ENCODE results near the gene CELA3B.
"Not testable (repeated sequence)": the region's sequence is repeated elsewhere in the genome, so short reads cannot be mapped to it uniquely, and the experiment has no call there.

The CELA3B gene

DNA sequence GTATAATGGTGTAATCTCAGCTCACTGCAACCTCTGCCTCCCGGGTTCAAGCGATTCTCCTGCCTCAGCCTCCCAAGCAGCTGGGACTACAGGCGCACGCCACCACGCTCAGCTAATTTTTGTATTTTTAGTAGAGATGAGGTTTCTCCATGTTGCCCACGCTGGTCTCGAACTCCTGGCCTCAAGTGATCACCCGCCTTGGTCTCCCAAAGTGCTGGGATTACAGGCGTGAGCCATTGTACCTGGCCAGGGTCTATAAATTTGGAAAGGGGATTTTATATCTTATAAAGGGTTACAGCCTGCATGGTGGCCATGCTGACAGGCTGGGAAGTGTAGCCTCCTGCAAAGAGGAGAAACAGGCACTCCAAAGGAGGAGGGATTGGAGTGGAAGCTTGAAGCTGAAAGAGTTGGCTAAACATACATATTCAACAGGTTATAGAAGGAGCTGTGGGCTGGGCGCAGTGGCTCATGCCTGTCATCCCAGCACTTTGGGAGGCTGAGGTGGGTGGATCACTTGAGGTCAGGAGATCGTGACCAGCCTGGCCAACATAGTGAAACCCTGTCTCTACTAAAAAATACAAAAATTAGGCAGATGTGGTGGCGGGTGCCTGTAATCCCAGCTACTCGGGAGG lies 37.9 kb downstream of the CELA3B start:
- DNase-seq: not testable (repeated sequence)

DNA sequence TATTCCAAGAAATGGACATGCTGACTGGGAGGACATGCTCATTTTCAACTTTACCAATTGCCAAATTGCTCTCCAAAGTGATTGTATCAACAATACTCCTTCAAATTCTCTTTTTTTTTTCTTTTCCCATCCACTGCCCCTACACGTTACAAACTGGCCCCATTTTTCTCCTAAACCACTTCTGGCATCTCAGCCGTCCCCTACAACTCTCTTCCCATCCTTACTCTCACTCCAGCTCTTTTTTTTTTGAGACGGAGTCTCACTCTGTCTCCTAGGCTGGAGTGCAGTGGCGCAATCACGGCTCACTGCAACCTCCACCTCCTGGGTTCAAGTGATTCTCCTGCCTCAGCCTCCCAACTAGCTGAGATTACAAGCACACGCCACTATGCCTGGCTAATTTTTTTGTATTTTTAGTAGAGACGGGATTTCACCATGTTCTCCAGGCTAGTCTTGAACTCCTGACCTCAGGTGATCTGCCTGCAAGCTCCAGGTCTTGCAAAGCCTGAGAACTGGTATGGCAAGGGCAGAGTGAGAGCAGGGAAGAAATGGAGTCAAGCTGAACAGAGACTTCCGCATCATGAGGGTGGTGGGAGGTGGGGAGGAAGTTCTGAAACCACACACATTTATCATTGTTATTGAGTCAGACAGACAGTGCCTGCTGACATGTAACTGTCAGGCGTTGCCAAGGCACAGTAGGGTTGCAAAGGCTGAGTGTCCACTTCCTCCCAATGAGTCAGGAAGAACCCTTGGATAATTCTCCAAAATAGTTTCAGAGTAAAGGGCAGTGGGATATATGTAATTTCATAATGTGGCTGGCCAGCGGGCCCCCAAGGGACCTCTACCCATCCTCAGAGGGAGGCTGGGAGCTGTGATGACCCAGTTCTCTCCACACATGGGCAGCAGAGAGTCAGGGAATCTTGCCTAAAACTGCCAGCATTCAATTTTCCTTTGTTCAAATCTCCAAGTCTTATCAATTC lies 42.0 kb downstream of the CELA3B start:
- peak; percentile 65 for DNase-seq

DNA sequence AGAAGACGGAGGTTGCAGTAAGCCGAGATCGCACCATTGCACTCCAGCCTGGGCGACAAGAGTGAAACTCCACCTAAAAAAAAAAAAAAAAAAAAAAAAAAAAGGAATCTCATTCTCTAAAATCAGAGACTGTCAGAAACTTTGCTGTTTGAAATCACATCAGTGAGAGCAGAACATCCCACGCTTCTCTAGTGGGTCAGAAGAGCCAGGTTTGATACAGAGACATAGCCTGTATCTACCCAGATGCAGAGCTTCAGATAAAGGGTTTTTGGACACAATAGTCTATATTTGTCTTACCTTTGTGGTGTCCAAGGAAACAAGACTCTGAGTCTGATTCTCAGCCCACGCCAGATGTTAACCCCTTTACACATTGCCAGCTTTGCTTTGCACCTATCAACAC lies 44.2 kb downstream of the CELA3B start:
- DNase-seq: no peak

DNA sequence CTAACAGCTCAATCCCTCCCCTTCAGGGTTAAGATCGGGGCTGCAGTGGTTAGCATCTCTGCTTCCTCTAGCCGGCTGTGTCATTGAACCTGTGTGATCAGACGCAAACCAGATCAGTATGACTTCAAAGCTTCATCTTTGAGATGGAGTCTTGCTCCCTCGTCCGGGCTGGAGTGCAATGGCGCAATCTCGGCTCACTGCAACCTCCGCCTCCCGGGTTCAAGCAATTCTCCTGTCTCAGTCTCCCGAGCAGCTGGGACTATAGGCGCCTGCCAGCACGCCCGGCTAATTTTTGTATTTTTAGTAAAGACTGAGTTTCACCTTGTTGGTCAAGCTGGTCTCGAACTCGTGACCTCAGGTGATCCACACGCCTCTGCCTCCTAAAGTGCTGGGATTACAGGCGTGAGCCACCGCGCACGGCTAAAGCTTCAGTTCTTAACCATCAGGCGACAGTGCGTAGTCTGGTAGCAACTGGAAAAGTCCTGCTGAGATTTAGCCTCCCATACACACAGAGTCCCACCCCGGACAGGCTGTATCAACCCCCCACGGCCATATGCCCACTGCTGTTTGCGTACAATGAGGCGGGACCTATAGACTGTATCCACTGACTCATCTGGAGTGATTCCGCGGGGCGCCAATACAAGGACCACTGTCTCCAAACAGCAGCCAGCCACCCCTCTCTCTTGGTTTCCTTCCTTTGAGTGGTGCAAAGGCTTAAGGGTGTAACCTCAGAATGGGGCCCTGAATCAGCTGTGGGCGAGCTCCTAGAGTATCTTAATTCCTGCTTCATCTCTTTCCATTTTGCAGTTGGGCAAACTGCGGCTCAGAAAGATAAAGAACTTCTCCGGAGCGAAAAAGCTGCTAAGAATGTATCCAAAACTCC lies 47.9 kb downstream of the CELA3B start:
- peak; percentile 81 for DNase-seq

DNA sequence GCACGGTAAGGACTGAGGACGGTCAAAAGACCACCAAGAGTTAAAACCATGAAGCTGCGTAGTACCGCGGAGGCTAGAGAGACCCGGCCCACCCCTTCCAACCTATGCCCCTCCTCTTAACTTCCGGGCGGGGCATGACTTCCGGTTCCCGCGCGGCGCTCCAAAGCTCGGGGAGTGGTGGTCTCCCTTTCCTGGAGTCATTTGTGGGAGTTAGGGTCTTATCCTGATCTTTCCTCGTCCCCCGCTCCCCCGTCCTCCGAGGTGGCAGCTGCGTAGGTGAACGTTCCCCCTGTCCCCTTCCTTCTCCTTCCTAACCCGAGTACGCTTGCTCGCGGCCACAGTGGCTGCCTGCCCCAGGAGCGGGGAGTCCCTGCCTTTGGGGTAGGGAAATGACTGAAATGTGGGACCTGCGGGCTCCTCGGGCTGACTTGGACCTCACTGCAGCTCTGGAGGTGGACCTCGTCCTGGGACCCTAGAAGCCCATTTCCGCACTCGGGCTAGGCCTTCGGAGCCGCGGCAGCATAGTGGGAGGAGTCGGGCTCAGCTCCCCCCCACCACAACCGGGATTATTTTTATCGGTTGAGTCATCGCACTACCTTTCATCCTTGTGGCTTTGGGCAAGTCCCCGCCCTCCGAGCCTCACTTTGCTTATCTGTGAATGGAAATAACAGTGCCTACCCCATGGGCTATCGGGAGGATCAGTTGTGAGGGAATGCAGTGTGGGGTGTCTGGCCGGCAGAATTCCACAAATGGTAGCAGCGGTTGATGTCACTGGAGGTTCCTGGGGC lies 48.7 kb downstream of the CELA3B start:
- peak; percentile 90 for DNase-seq

DNA sequence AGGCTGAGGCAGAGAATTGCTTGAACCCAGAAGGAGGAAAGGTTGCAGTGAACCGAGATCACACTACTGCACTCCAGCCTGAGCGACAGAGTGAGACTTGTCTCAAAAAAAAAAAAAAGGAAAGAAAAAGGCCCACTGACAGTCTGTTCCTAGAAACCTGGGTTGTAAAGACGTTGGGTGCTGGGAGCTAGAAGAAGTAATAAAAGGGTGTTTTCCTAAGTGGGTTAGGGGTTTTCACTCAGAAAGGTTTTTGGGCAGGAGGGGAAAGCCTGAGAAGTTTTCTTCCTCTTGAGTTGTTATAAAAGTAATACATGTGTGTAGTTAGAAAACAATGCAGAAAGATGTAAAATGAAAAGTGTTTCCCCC lies 50.1 kb downstream of the CELA3B start:
- no peak for DNase-seq

DNA sequence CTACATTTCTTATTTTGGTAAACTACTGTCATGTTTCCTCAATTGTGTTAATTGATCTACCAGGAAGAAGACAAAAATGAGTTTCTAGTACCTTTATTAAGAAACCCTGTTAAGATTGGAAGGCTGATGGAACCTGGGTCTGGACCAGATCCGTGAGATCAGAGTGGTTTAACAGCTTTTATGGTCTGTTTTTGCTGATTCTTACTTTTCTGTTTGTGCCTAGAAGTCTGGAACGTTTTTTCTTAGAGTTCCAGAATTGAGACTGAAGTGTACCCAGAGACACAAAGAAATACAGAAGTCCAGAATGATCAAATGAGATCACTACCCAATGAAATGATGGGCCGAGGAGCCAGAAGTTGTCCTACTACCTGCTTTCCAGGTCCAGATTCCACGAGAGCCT lies 53.2 kb downstream of the CELA3B start:
- no peak for DNase-seq

DNA sequence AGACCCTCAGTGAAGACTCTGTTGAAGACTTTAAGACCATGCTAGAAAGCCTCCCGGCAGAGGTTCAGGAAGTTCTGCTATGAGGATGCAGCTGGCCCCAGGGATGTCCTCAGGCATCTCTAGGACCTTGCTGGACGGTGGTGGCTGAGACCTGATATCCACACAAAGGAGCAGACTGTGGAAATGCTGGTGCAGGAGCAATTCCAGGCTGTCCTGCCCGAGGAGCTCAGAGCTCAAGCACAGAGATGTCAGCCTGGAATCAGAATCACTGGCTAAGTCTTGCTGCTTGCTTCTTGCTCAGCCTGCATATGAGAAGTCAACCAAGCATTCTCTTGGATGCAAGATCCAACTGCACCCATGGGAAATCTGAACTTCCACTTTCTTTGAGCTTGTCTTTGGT lies 53.7 kb downstream of the CELA3B start:
- DNase-seq: no peak

DNA sequence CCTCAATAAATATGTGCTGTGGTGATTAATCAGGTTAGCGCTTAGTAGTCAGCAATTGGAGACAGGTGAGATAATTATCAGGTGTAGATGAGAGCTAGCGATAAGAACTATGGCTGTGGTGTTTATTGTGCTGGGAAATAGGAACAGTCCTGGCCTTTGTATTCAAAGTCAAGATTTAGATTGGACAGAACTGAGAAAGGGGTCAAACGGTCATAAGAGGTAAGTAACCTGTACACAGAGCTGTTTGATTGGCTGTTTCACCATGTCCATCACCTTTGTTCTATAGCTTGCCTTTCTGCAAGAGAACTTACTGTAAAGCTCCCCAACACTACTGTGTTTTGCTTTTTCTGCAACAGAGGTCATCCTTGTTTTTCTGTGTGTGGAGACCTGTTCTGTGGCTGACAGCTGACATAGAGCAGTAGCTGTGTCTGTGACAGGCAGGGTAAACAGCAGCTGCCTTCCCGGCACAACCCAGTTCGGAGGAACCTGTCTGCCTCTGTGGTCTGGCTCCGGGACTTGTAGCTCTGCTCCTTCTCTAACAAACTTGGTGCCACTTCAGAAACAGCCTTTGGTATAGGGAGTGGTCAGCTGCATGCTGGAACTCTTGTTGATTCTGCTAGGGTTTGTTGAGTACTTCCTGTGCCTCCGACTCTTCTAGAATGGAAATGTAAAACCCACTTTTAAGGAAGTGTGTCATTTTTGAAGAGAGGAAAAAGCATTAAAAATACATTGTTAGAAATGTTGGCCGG lies 54.6 kb downstream of the CELA3B start:
- peak; percentile 42 for DNase-seq

DNA sequence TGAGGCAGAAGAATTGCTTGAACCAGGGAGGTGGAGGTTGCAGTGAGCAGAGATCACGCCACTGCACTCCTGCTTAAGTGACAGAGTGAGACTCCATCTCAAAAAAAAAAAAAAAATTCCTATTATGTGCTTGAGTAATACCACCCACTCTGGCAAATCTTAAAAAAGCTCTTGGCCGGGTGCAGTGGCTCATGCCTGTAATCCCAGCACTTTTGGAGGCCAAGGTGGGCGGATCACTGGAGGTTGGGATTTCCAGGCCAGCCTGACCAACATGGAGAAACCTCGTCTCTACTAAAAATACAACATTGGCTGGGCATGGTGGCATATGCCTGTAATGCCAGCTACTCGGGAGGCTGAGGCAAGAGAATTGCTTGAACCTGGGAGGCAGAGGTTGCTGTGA lies 58.0 kb downstream of the CELA3B start:
- not testable (repeated sequence) for DNase-seq

DNA sequence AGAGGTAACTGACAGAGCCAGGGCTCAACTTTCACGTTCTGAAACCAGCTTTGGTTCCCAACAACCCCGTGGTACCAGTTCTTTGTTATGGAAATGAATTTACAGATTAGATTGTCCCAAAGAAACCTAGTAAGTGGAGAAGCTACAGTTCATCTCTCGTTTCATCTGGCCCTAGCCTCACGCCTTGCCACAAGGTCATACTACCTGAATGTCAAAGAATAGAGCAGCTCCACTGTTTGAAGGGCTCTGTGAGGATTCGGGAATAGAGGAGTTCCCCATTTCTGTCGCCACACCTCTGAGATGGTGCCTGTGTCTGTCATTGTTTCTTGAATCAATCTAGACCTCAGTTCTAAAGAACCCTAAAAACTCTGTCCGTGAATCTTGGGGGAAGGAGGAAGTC lies 60.7 kb downstream of the CELA3B start:
- no peak for DNase-seq

DNA sequence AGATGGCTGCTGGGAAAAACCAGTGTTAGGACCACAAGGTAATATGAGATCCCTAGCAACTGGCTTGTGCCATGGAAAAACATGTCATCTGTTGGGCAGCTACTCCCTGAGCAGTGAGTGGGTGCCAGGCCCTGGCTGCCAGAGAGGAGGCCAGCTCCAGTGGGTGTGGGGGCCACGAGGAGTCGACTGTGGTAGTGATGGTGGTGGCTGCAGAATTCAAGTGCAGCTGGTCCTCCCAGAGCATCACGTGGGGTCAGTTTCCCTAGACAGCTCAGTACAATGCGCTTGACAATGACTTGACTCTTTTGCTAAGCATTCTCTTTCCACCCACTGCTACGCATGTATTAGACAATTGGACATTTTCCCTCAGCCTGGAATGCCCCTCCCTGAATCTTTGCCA lies 61.2 kb downstream of the CELA3B start:
- no peak for DNase-seq

Data from CD4-positive, alpha-beta T cell treated with Interferon gamma for 1 hour (primary cell).